T-helper 17 cell (primary cell): ENCODE measurements around the gene ZRANB1. TPM values are rescaled to one million over a fixed set of nuclear protein-coding genes. Genes with fewer than 3 reads are reported as not detected.

Source experiments
- ATAC-seq: fragments of 150-1000 bp; cut with Tn5 transposase; 2 replicates; pipeline ENCODE4 v1.10.0; 2021; ENCODE audit warnings: mild to moderate bottlenecking, moderate library complexity
- DNase-seq, 3 donors: peaks; one replicate each; pipeline versions ENCODE4 v3.0.0 to v3.0.0-alpha.2; 2020 to 2021
- H3K9me3 ChIP-seq: one replicate; pipeline ENCODE4 v1.7.0; 2013; ENCODE audit warnings: low read length, mild to moderate bottlenecking; ENCODE audit not compliant: control insufficient read depth, poor library complexity, severe bottlenecking
- H3K27ac Mint-ChIP-seq: one replicate; pipeline ENCODE4 v1.8.0; 2022; ENCODE audit warnings: mild to moderate bottlenecking, moderate library complexity, mixed read lengths
- H3K27me3 Mint-ChIP-seq: one replicate; pipeline ENCODE4 v1.8.0; 2022; ENCODE audit warnings: mixed read lengths
- H3K36me3 Mint-ChIP-seq: one replicate; pipeline ENCODE4 v1.8.0; 2022; ENCODE audit warnings: low read depth, mixed read lengths
- H3K4me1 Mint-ChIP-seq: one replicate; pipeline ENCODE4 v1.8.0; 2022; ENCODE audit warnings: mild to moderate bottlenecking, mixed read lengths
- H3K4me3 Mint-ChIP-seq: one replicate; pipeline ENCODE4 v1.8.0; 2022; ENCODE audit warnings: mild to moderate bottlenecking, moderate library complexity, mixed read lengths
- total RNA-seq, 4 donors: library from RNA in 2 of 4; stranded (reverse) in 2 of 4; gene quantifications; one replicate each; pipeline ENCODE4 v1.2.3 and lab custom pipeline; 2022 to 2026

The ZRANB1 gene
- total RNA-seq, 2 donors from 2014 or later: 19.4 to 21.3 TPM

DNA sequence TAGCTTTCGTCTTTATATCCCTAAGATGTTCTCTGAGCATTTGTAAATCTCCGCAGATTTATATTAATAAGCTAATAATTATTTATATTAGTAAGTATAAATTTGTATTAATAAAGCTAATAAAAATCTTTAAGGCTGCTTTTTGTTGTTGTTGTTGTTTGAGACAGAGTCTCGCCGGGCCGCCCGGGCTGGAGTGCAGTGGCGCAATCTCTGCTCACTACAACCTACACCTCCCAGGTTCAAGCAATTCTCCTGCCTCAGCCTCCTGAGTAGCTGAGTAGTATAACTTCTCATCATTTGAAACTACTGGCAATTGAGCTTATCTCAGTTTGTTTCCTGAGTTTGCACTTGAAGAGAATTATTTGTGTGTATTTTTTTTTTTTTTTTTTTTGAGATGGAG lies 5.1 kb upstream of the ZRANB1 start:
- Mint-ChIP-seq H3K27ac (no peak overlapping the region), H3K4me3 (no peak overlapping the region), H3K27me3 (no peaks in the 10 kb centered on the region), H3K4me1 (peaks cover 35% of the 10 kb centered on the region), H3K36me3 (no peaks in the 10 kb centered on the region)
- no peaks in the 10 kb centered on the region for H3K9me3 ChIP-seq
- DNase-seq: no peak
- no peak for ATAC-seq

DNA sequence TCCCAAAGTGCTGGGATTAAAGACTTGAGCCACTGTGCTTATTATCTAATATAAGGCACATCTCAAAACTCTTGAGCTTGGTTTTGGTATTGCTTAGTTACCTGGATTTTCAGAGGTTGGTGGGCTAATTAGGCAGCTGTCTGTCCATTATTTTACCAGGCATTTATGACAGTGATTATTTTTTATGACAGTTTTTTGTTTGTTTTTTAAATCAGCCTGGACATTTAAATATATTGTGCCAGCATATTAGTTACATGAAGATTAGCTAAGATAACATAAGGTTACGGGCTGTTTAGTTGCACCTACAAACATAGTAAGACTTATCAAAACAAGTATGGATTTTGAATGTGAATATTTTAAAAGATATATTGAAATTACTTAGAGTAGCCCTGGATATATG lies 2.6 kb upstream of the ZRANB1 start:
- H3K27me3 Mint-ChIP-seq: no peaks in the 10 kb centered on the region
- DNase-seq: no peak
- H3K36me3 Mint-ChIP-seq: no peaks in the 10 kb centered on the region
- H3K4me1 Mint-ChIP-seq: peaks cover 47% of the 10 kb centered on the region
- no peak overlapping the region for H3K4me3 Mint-ChIP-seq
- no peaks in the 10 kb centered on the region for H3K9me3 ChIP-seq
- no peak for ATAC-seq
- no peak overlapping the region for H3K27ac Mint-ChIP-seq

DNA sequence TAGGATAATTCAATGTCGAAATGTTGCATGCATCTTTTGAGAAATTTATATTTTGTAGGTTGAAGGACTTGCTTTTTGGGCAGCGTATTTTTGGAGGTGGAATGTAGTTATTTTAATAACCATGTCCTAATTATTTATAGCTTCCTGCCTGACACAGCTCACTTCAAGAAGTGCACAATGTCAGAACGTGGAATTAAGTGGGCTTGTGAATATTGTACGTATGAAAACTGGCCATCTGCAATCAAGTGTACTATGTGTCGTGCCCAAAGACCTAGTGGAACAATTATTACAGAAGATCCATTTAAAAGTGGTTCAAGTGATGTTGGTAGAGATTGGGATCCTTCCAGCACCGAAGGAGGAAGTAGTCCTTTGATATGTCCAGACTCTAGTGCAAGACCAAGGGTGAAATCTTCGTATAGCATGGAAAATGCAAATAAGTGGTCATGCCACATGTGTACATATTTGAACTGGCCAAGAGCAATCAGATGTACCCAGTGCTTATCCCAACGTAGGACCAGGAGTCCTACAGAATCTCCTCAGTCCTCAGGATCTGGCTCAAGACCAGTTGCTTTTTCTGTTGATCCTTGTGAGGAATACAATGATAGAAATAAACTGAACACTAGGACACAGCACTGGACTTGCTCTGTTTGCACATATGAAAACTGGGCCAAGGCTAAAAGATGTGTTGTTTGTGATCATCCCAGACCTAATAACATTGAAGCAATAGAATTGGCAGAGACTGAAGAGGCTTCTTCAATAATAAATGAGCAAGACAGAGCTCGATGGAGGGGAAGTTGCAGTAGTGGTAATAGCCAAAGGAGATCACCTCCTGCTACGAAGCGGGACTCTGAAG lies 620 bp downstream of the ZRANB1 start:
- no peak for ATAC-seq
- H3K27ac Mint-ChIP-seq: peak overlapping the region; percentile 39
- no peak for DNase-seq
- H3K36me3 Mint-ChIP-seq: no peaks in the 10 kb centered on the region
- H3K9me3 ChIP-seq: no peaks in the 10 kb centered on the region
- H3K27me3 Mint-ChIP-seq: no peaks in the 10 kb centered on the region
- H3K4me1 Mint-ChIP-seq: peaks cover 40% of the 10 kb centered on the region
- H3K4me3 Mint-ChIP-seq: peak overlapping the region; percentile 41

DNA sequence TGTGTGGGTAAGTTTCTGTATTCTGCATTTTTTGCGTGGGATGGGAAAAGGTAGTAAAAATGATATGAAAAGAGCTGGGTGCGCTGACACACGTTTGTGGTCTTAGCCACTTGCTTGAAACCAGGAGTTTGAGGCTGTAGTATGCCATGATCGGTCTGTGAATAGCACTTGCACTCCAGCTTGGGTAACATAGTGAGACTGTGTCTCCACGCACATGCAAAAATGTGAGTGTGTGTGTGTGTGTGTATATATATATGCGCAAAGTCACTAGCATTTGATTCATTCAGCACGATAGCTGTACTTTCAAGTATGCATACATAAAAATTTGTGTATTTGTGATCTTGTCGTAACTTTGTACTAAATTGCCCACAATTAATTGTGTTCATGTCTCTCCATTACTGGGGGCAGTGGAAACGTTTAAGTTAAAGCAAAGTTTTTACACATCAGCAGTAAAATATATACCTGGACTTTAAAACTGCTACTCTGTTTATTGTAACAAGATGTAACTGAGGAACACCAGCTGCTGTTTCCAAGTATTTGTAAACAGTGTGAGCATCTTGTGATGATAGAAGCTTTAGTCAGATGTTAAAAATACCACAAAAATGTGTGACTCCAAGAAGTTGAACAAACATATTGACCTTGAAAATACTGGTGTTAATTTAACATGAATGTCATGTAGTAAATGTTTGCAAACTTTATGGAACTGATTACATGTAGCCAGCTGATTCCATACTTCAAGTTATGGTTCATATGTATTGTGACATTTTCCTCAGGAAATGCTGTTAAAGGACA lies 1.6 kb downstream of the ZRANB1 start:
- Mint-ChIP-seq H3K27ac (no peak overlapping the region), H3K4me3 (peak overlapping the region; percentile 41), H3K27me3 (no peaks in the 10 kb centered on the region), H3K36me3 (peaks cover 5% of the 10 kb centered on the region), H3K4me1 (peaks cover 45% of the 10 kb centered on the region)
- DNase-seq: no peak
- ATAC-seq: no peak
- no peaks in the 10 kb centered on the region for H3K9me3 ChIP-seq

DNA sequence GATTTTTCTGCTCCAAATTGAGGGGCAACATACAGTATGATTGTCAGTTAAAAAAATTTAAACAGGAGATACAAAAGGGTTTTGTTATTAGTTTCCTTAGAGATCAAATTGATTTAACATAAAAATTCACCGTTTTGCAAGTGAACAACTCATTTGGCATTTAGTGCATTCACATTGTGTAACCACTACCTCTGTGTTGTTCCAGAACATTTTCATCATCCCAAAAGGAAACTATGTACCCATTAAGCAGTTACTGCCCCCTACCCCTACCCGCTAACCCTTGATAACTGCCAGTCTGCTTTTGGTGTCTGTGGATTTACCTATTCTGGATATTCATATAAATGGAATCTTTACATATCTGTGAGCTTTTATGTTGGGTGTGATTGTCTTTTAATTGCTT lies 3.1 kb downstream of the ZRANB1 start:
- H3K9me3 ChIP-seq: no peaks in the 10 kb centered on the region
- H3K27me3 Mint-ChIP-seq: no peaks in the 10 kb centered on the region
- H3K4me3 Mint-ChIP-seq: no peak overlapping the region
- H3K4me1 Mint-ChIP-seq: peaks cover 51% of the 10 kb centered on the region
- peaks cover 7% of the 10 kb centered on the region for H3K36me3 Mint-ChIP-seq
- DNase-seq: no peak
- H3K27ac Mint-ChIP-seq: no peak overlapping the region
- no peak for ATAC-seq

- peaks cover 44% of the 10 kb centered on the region for H3K4me1 Mint-ChIP-seq
- DNase-seq: no peak
- no peak overlapping the region for H3K4me3 Mint-ChIP-seq
- H3K36me3 Mint-ChIP-seq: peaks cover 7% of the 10 kb centered on the region
- no peaks in the 10 kb centered on the region for H3K9me3 ChIP-seq
- H3K27me3 Mint-ChIP-seq: no peaks in the 10 kb centered on the region
- ATAC-seq: no peak
- H3K27ac Mint-ChIP-seq: no peak overlapping the region
Observed at GRCh38 chr10:124946945-124947344, 5.0 kb downstream of the ZRANB1 start.

DNA sequence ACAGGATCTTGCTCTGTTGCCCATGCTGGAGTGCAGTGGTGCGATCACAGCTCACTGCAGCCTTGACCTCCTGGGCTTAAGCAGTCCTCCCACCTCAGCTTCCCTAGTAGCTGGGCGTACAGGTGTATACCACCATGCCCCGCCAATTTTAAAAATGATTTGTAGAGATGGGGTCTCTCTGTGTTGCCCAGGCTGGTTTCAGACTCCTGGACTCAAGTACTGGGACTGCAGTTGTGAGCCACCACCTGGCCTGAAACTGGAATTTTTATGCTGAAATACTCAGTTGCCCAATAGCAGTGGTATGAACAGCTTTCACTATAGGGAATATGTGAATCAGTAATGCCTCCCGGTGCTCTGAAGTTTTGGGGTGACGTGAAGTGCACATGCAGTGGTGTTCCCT lies 7.6 kb downstream of the ZRANB1 start:
- Mint-ChIP-seq H3K27ac (no peak overlapping the region), H3K36me3 (peaks cover 7% of the 10 kb centered on the region), H3K4me1 (peaks cover 35% of the 10 kb centered on the region), H3K4me3 (no peak overlapping the region), H3K27me3 (no peaks in the 10 kb centered on the region)
- ATAC-seq (no peak), DNase-seq (no peak)
- H3K9me3 ChIP-seq: no peaks in the 10 kb centered on the region

- peaks cover 37% of the 10 kb centered on the region for H3K4me1 Mint-ChIP-seq
- H3K4me3 Mint-ChIP-seq: no peak overlapping the region
- ATAC-seq: no peak
- no peaks in the 10 kb centered on the region for H3K27me3 Mint-ChIP-seq
- no peak for DNase-seq
- no peak overlapping the region for H3K27ac Mint-ChIP-seq
- peaks cover 7% of the 10 kb centered on the region for H3K36me3 Mint-ChIP-seq
- no peaks in the 10 kb centered on the region for H3K9me3 ChIP-seq
Observed at GRCh38 chr10:124952123-124952522, 10.2 kb downstream of the ZRANB1 start.

- H3K4me3 Mint-ChIP-seq: no peak overlapping the region
- H3K9me3 ChIP-seq: no peaks in the 10 kb centered on the region
- no peak for ATAC-seq
- H3K36me3 Mint-ChIP-seq: peaks cover 2% of the 10 kb centered on the region
- DNase-seq: no peak
- H3K27me3 Mint-ChIP-seq: no peaks in the 10 kb centered on the region
- H3K27ac Mint-ChIP-seq: no peak overlapping the region
- H3K4me1 Mint-ChIP-seq: peaks cover 27% of the 10 kb centered on the region
Observed at GRCh38 chr10:124953421-124953820, 11.5 kb downstream of the ZRANB1 start.

DNA sequence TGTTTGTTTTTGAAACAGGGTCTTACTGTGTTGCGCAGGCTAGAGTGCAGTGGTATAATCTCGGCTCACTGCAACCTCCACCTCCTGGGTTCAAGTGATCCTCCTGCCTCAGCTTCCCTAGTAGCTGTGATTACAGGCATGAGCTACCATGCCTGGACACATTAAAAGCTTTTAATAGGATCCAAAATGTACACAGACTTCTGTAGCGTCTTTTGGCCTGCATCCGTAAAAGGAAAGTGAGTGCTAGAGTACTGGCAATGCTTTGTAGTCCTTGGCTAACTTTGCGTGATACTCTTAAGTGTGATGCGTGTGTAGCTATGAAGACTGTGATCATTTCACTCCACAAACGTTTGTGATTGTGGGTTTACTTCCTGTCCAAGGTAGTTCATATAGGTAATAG lies 13.3 kb downstream of the ZRANB1 start:
- Mint-ChIP-seq H3K4me1 (peaks cover 35% of the 10 kb centered on the region), H3K36me3 (no peaks in the 10 kb centered on the region), H3K27ac (no peak overlapping the region), H3K4me3 (no peak overlapping the region), H3K27me3 (no peaks in the 10 kb centered on the region)
- ATAC-seq: no peak
- no peak for DNase-seq
- H3K9me3 ChIP-seq: no peaks in the 10 kb centered on the region

GRCh38 chr10:124955868-124956267 lies 13.9 kb downstream of the ZRANB1 start:
- Mint-ChIP-seq H3K27me3 (no peaks in the 10 kb centered on the region), H3K4me3 (no peak overlapping the region), H3K27ac (no peak overlapping the region), H3K36me3 (no peaks in the 10 kb centered on the region), H3K4me1 (peaks cover 35% of the 10 kb centered on the region)
- no peaks in the 10 kb centered on the region for H3K9me3 ChIP-seq
- no peak for ATAC-seq
- no peak for DNase-seq

DNA sequence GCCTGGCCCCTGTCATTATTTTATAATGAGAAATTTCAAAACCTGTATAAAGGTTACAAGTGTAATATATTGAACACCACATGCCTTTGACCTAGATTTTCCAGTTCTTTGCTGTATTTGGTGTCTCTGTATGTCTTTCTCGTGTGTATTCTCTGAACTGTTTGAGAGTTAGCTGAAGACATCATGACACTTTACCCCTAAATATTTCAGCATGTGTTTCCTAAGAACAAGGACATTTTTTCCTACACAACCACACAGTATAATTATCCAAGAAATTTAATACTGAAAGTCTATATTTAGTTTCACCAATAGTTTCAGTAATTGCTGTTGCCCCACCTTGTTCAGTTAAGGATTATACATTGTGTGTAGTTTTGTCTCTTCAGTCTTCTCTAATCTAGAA lies 14.8 kb downstream of the ZRANB1 start:
- ATAC-seq (no peak), DNase-seq (no peak)
- no peaks in the 10 kb centered on the region for H3K36me3 Mint-ChIP-seq
- H3K27me3 Mint-ChIP-seq: no peaks in the 10 kb centered on the region
- H3K27ac Mint-ChIP-seq: no peak overlapping the region
- peaks cover 37% of the 10 kb centered on the region for H3K4me1 Mint-ChIP-seq
- H3K4me3 Mint-ChIP-seq: no peak overlapping the region
- no peaks in the 10 kb centered on the region for H3K9me3 ChIP-seq

DNA sequence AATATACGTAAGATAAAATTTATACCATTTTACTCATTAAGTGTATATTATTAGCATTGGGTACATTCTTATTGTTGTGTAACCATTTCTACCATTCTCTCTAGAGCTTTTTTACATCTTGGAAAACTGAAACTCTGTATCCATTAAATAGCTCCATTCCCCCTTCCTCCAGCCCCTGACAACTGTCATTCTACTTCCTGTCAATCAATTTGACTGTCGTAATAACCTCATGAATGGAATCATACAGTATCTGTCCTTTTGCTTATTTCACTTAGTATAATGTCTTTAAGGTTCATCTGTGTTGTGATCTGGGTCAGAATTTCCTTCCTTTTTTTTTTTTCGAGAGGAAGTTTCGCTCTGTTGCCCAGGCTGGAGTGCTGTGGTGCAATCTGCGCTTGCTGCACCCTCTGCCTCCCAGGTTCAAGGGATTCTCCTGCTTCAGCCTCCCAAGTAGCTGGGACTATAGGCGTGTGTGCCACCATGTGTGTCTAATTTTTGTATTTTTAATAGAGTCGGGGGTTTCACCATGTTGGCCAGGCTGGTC lies 15.6 kb downstream of the ZRANB1 start:
- Mint-ChIP-seq H3K27me3 (no peaks in the 10 kb centered on the region), H3K36me3 (no peaks in the 10 kb centered on the region), H3K4me1 (peaks cover 34% of the 10 kb centered on the region), H3K27ac (peak overlapping the region; percentile 39), H3K4me3 (no peak overlapping the region)
- ATAC-seq (no peak), DNase-seq (no peak)
- H3K9me3 ChIP-seq: no peaks in the 10 kb centered on the region
